AG09309 (cell line): ENCODE measurements around the gene GLRX3.
"Not testable (repeated sequence)": the region's sequence is repeated elsewhere in the genome, so short reads cannot be mapped to it uniquely, and the experiment has no call there.

Experiments used
- DNase-seq: peaks from one replicate; pipeline ENCODE4 v3.0.0-alpha.2; 2010; ENCODE audit warnings: low read depth
- H3K4me3 ChIP-seq: 2 replicates; pipeline ENCODE4 v1.5.1; 2011; ENCODE audit warnings: mild to moderate bottlenecking, low read depth, low read length, moderate library complexity; ENCODE audit not compliant: control insufficient read depth
- TF ChIP-seq, protein P1 (sequence below): IDR thresholded peaks from 2 replicates; pipeline ENCODE4 v1.5.1; 2011; ENCODE audit warnings: mild to moderate bottlenecking, low read depth, low read length, inconsistent platforms; ENCODE audit not compliant: insufficient read depth, control insufficient read depth; ENCODE audit errors: missing control alignments

Gene GLRX3

DNA sequence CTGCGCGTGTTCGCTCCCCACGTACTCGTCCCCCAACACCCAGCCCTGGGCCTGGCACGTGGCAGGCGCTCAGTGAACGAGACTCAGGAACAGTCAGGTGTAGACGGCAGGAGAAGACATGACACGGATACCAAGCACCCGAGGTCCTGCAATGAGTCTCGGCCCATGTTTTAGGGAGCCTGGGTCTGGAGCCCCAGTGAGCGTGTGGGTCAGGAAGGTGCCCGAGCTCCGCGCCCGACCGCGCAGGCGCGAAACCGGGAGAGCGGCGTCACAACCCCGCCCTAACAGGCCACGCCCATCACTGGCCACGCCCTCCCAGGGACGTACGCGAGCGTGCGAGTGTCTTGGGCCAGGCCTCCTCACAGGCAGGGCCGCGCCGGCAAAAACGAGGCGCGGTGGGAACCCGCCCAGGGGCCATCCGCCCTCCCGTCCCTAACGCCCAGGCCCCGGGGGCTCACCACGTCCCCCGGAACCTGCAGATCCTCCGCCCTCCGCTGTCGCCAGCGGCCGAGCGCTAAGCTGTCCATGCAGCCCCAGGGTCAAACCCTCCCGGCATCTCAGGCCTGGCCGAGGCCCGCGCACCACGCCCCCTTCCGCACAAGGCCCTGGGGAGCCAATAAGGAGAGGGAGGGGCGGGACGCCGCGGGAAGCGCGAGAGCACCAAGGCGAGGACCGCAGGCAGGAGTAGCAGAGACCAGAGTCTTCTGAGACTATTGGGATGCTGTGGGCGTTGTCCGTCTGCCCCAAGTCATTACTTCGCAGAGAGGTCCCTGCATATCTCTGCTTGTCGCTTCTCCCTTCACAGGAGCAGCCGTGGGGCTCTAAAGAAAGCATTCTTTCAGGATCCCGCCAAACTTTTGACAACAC is 25.7 kb upstream of the GLRX3 start, which contains the start of gene C10orf143:
TSS of gene C10orf143 (minus strand) at position 585 of the 867 bp plus-strand sequence. CDS start at position 527, 58 bp downstream.
- TF ChIP-seq, protein P1, sequence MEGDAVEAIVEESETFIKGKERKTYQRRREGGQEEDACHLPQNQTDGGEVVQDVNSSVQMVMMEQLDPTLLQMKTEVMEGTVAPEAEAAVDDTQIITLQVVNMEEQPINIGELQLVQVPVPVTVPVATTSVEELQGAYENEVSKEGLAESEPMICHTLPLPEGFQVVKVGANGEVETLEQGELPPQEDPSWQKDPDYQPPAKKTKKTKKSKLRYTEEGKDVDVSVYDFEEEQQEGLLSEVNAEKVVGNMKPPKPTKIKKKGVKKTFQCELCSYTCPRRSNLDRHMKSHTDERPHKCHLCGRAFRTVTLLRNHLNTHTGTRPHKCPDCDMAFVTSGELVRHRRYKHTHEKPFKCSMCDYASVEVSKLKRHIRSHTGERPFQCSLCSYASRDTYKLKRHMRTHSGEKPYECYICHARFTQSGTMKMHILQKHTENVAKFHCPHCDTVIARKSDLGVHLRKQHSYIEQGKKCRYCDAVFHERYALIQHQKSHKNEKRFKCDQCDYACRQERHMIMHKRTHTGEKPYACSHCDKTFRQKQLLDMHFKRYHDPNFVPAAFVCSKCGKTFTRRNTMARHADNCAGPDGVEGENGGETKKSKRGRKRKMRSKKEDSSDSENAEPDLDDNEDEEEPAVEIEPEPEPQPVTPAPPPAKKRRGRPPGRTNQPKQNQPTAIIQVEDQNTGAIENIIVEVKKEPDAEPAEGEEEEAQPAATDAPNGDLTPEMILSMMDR: no peak
- peak within 1 kb of the TSS; percentile 82 for H3K4me3 ChIP-seq
- peak; percentile 85 for DNase-seq

- H3K4me3 ChIP-seq: peak overlapping the region; percentile 82
- DNase-seq: peak; percentile 86
- TF ChIP-seq, protein P1: peak; percentile 9
Measured at GRCh38 chr10:130111113-130111851, 24.9 kb upstream of the GLRX3 start.

DNA sequence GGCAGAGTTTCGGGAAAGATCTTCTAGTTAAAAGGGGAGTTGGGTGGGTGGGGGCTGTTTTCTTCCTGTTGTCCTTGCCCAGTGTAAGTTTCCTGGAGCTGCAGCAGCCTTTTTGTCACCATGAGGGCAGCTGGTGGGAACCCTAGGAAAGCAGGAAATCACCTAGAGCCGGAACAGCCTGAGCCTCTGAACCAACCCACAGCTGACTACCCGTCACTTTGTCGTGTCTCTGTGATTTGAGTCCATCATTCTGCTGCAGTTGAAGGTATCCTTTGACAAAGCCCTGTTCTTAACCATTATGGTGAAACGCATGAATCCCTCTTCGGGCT is 24.4 kb upstream of the GLRX3 start:
- H3K4me3 ChIP-seq: peak overlapping the region; percentile 82
- DNase-seq: no peak
- TF ChIP-seq, protein P1: no peak

- TF ChIP-seq, protein P1: no peak
- DNase-seq: no peak
- H3K4me3 ChIP-seq: no peak overlapping the region
Measured at GRCh38 chr10:130112821-130113220, 23.4 kb upstream of the GLRX3 start.

DNA sequence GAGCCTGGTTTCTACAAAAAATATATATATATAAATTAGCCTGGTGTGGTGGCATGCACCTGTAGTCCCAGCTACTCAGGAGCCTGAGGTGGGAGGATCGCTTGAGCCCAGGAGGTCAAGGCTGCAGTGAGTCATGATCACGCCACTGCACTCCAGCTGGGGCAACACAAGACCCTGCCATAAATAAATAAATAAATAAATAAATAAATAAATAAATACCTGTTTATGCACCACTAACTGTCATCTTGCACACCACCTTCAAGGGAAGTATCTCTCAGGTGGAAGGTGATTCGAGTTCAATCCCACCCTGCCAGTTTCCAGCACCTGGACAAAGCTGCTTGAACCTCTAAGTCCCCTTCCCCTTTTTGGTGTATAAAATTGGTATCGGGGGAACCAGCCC is 19.2 kb upstream of the GLRX3 start:
- H3K4me3 ChIP-seq, DNase-seq: not testable (repeated sequence)

DNA sequence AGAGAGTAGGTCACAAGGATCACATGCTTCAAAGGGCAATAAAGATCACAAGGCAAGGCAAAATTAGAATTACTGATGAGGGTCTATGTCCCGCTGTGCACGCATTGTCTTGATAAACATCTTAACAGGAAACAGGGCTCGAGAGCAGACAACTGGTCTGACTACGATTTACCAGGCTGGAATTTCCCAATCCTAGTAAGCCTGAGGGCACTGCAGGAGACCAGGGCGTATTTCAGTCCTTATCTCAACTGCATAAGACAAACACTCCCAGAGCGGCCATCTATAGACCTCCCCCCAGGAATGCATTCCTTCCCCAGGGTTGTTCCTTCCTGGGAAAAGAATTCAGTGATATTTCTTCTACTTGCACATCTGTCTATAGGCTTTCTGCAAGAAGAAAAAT is 18.7 kb upstream of the GLRX3 start:
- DNase-seq, H3K4me3 ChIP-seq: not testable (repeated sequence)

- no peak for DNase-seq
- TF ChIP-seq, protein P1: no peak
- no peak overlapping the region for H3K4me3 ChIP-seq
Measured at GRCh38 chr10:130121486-130122079, 14.6 kb upstream of the GLRX3 start.
